Measurements from ENCODE around the gene ARHGEF10L. TPM values are rescaled to one million over a fixed set of nuclear protein-coding genes. Genes with fewer than 3 reads are reported as not detected.

ARHGEF10L gene
- total and polyA plus RNA-seq, 8 donors, result 16.8 to 39.6 (median 21.1) TPM

DNA sequence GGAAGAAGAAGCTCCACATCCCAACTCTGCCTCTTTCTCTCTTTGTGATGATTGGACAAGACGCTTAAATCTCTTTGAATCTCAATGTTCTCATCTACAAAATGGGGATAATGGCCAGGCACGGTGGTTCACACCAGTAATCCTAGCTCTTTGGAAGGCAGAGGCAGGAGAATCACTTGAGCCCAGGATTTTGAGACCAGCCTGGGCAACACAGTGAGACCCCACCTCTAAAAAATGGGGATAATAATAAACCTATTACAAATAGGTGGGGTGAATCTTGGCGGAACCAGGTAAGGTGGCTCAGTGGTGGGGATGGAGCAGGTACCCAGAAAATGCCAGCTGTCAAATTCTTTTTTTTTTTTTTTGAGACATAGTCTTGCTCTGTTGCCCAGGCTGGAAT is 29.4 kb upstream of the ARHGEF10L start:
- H3K9me3 ChIP-seq, result no peaks in the 10 kb centered on the region
- H3K27ac ChIP-seq, result no peak overlapping the region
- ATAC-seq, result no peak
- intact Hi-C loops (cut with DNase I), result no loop called here
- no peak for DNase-seq
- H3K4me3 ChIP-seq, result no peak overlapping the region
- TF ChIP-seq, protein P1, sequence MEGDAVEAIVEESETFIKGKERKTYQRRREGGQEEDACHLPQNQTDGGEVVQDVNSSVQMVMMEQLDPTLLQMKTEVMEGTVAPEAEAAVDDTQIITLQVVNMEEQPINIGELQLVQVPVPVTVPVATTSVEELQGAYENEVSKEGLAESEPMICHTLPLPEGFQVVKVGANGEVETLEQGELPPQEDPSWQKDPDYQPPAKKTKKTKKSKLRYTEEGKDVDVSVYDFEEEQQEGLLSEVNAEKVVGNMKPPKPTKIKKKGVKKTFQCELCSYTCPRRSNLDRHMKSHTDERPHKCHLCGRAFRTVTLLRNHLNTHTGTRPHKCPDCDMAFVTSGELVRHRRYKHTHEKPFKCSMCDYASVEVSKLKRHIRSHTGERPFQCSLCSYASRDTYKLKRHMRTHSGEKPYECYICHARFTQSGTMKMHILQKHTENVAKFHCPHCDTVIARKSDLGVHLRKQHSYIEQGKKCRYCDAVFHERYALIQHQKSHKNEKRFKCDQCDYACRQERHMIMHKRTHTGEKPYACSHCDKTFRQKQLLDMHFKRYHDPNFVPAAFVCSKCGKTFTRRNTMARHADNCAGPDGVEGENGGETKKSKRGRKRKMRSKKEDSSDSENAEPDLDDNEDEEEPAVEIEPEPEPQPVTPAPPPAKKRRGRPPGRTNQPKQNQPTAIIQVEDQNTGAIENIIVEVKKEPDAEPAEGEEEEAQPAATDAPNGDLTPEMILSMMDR (IDR thresholded peaks at IDR 0.05), result no peak
- no peaks in the 10 kb centered on the region for H3K27me3 ChIP-seq
- no peaks in the 10 kb centered on the region for H3K36me3 ChIP-seq
- H3K4me1 ChIP-seq, result no peaks in the 10 kb centered on the region

DNA sequence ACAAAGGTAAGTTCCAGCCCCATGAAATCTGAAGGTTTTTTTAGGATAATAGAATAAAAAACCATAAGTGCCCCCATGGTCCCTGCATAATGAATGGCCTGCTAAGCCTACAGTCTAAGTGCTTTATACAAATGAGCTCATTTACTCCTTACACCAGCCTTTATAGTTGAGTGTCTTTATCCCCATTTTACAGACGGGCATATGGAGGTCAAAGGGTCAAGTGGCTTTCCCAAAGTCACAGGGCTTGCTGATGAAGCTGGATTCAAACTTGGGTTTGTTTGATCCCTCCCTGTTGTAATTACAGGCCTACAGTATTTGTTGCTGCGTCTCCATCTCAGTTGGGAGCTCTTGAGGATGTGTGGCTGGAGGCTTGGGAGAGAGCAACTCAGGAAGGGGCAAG is 28.3 kb upstream of the ARHGEF10L start:
- Histone ChIP-seq H3K4me1 (no peaks in the 10 kb centered on the region), H3K27ac (no peak overlapping the region), H3K36me3 (no peaks in the 10 kb centered on the region), H3K9me3 (no peaks in the 10 kb centered on the region), H3K27me3 (peaks cover 0 to 9% of the 10 kb centered on the region in 2 donors), H3K4me3 (no peak overlapping the region)
- intact Hi-C loops (cut with DNase I), result no loop called here
- DNase-seq (no peak), ATAC-seq (no peak)
- TF ChIP-seq, protein P1 (IDR thresholded peaks at IDR 0.05), result no peak

DNA sequence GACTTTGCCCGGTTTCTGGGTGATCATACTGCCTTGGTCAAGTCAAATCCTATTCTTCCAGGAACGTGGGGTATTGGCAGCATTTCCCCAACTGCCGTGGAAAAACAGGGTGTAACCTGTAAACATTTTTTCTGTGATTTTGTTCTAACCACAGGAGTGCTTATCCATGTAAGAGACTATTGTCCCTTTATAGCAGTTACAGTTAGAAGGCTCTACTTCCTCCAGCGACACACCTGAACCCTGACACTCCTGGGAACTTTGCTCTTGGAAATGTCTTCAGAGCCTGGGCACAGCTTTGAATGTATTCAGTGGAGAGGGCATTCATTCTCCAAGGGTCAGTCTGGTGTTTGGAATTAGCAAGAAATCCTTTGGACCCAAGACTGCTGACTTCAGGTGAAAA is 26.4 kb upstream of the ARHGEF10L start:
- peaks cover 0 to 25% of the 10 kb centered on the region in 2 donors for H3K27me3 ChIP-seq
- H3K36me3 ChIP-seq, result no peaks in the 10 kb centered on the region
- H3K9me3 ChIP-seq, result no peaks in the 10 kb centered on the region
- H3K27ac ChIP-seq, result no peak overlapping the region
- H3K4me3 ChIP-seq, result no peak overlapping the region
- ATAC-seq, result no peak
- TF ChIP-seq, protein P1 (IDR thresholded peaks at IDR 0.05), result no peak
- intact Hi-C loops (cut with DNase I), result no loop called here
- DNase-seq, result no peak
- no peaks in the 10 kb centered on the region for H3K4me1 ChIP-seq

DNA sequence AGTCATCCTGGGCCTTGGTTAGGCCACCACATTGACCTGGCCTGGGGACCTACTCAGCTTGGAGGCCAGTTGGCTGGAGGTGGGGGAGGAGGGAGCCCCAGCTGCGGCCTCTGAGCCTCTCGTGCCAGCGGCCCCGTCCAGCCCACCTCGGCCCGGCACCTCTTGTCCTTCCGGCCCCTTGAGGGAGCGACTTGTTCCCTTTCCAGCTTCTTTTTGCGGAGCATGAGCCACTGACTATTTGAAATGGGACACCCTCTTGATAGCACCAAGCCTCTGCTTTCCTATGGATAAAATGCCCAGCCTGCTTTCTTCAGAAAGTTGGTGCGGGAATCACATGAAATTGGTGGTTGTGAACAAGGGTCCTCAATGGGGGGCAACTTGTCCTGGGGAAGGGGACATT is 24.7 kb upstream of the ARHGEF10L start:
- Histone ChIP-seq H3K27ac (no peak overlapping the region), H3K4me3 (no peak overlapping the region), H3K9me3 (no peaks in the 10 kb centered on the region), H3K27me3 (peaks cover 0 to 28% of the 10 kb centered on the region in 2 donors), H3K4me1 (no peaks in the 10 kb centered on the region), H3K36me3 (no peaks in the 10 kb centered on the region)
- DNase-seq, result no peak
- TF ChIP-seq, protein P1 (IDR thresholded peaks at IDR 0.05), result no peak
- ATAC-seq, result no peak
- intact Hi-C loops (cut with DNase I), result no loop called here

DNA sequence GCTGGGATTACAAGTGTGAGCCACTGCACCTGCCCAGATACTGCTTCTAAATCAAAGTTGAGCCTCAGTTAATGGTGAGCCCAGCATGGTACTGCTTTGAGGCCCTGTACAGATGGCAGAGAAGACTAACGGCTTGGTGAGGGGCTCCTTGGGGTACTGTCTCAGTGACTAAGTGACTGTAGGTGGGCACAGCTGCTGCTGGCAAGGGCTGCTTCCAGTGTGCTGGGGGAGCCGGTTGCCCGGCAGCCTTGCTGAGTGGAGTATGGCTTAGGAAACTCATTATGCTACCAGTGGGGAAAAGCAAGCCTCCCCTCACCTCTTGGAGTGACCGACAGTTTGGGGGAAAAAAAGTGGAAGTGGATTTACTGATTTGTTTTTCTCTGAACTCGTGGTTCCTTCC is 23.6 kb upstream of the ARHGEF10L start:
- ATAC-seq, result no peak

More for the DNA sequence above, 23.6 kb upstream of the ARHGEF10L start:
- no peaks in the 10 kb centered on the region for H3K9me3 ChIP-seq
- no peaks in the 10 kb centered on the region for H3K4me1 ChIP-seq
- DNase-seq, result no peak
- TF ChIP-seq, protein P1 (IDR thresholded peaks at IDR 0.05), result no peak
- H3K36me3 ChIP-seq, result no peaks in the 10 kb centered on the region
- H3K27me3 ChIP-seq, result peaks cover 0 to 39% of the 10 kb centered on the region in 2 donors
- H3K4me3 ChIP-seq, result no peak overlapping the region
- intact Hi-C loops (cut with DNase I), result no loop called here
- no peak overlapping the region for H3K27ac ChIP-seq
